T-helper 2 cell (primary cell): ENCODE results near the gene ZCCHC24.

ENCODE experiments used
- DNase-seq, 5 experiments: peaks; one replicate each; pipeline versions ENCODE4 v3.0.0 to v3.0.0-alpha.2; 2012 to 2022

Gene ZCCHC24

DNA sequence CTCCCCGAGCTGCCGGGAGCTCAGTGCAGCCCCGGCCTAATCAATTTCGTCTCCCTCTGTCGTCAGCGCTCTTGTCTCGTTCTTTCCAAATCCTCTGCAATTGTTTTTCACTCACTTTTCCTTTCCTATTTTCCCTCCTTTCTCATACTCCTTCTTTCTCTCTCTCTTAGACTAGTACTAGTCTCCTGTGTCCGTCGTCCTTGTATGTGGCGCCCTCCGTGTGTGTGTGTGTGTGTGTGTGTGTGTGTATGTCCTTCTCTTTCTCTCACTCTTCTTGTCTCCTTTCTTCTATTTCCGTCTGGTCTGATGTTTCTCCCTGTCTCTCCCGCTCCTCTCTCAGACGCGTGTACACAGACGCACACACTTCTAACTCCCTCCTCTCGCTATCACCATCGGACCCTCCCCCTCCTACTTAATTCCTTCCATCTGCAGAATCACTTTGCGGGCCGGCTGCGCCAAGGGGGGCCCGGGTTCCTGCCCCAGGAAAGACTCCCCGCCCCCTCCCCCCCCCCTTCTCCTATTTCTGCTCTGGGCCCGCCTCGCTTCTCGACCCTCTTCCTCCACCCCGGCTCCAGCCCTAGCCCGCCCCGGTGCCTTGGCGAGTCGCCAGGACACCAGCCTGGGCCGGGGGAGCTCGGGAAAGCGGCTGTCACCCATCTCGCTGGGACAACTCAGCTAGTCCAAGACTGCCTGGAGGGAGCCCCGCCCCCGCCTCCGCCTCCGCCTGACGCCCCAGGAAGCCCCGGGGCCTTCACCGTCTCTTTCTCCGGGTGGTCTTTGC, 743 bp upstream of the ZCCHC24 start:
- DNase-seq = peak in 1 of 5 experiments; percentile 11

DNA sequence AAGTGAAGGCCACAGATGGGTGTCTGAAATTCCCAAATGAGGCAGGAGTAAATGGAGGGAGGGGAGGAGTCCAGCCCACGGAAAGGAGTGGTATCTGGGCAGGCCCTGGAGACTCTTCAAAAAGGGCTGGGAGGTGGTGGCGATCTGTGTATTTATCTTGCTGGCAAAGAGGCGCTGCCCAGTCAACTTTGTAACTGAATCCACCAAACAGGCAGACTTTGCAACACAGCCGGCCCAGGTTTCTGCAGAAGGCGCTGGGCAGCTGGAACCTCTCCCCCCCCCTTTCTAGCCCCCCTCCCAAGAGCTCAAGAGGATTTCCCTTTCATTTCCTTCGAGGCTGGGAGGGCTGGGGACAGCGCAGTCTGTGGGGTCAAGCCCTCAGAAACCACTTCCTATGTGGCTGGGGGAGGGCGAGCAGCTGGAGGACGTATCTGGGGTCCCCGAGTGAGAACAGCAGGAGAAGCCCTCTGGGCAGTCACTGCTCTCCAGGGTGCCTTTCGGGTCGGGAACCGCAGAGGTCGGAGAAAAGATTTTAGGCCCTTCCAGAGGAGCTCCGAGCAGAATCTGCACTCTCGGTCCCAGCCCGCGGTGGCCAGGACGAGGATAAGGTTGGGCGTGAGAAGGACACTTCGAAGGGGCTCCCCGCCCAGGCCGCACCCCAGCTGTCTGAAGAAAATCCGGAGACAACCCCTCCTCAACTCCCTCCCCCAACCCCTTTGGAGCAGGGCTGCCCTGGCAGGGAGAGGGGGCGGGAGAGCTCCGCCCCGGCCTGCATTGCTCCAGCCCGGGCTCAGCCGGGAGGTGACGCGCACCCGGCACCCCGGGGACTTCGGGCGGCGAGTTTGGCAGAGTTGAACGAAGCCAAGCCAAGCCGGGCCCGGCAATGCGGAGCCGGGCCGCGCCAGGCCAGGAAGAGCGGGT, 965 bp downstream of the ZCCHC24 start:
- peak; percentile 27 to 56 (median 29) for DNase-seq

DNA sequence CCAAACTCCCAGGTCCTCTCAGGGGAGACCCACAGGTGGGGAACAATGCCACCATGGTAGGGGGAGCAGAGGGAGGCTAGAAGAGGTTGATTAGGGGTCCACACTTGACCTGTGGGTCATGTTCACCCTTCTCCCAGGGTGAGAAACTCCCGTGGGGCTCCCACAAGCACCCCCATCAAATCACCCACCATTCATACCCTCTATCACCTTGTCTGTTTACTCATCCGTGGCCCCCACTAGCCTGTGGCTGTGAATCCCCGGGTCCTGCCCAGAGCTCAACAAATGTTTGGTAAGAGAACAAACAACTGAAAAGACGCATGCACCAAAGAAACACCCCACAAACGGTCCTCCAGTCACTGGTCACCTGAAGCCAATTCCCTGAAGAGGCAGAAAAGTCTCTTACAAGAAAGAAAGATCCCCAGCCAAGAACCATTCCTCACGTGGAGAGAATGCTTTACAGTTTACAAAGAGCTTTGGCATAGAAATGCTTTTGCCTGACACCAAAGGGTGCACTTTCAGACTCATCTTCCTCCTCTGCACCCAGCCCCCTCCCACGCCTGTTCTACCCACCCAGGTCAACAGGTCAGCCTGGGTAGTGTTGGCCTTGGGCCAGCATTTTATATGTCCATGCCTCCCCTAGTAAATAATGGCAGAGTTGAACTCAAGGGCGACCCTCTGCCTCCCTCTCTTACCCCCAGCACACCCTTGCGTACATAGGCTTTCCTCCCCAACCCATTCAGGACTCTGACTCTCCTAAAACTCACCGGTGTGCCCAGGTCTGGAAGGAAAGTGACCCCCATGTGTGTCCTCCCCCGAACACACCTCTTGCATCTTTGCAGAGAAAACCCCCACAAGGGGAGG, 1.9 kb downstream of the ZCCHC24 start:
- no peak for DNase-seq

DNA sequence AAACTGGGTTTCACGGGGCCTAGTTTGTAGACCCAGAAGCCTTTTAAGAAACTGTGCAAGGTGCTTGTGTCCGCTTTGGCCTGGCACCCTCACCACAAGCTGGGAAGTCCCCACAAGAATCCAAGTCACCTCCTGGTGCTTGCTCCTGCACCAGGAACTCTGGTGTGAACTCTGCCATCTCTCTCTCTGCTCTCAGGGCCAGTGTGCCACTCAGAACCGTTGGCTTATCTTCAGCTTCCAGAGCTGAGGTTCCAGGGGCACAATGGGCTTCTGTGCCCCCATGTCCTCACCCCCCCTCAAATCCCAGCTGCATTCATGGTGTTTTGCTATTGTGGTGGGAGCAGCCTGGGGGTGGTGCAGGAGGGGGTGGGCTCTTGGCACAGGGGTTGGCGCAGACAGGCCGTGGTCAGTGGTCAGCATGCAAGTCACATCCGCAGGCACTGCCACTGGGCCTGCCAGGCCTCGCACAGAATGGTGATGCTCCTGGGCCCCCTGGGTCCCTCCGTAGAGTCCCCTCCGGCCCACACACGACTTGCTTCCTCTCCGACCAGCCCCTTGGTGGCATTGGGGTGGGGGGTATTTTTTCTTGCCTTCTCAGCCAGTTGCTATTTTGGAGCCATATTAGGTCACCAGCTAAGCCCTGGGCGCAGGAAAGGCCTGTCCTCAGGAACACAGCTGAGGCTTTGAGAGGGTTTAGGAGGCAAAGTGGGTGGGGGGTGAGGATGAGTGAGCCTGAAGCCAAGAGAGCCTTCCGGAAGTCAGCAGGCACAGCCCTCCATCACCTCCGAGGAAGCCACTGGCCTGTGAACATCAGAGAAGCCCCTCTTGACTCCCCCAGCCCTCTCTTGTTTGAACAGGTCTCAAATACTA, 3.0 kb downstream of the ZCCHC24 start:
- no peak for DNase-seq

DNA sequence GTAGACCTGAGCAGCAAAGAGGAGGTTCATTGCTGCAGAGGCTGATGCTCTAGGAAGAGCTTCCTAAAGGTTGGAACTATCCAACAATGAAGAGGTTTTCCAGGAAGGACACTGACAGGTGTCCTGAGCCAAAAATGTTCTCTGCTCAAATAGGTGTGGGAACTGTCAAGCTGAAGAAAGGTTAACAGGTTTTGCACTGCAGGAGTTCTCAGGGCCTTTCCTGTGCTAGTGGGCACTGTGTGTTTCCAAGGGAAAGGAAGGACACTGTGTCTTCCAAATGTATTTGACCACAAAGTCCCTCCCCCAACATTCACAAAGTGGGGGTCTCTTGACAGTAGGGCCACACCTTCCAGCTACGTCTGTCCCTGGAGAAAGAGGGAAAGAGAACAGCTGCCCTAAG, 4.0 kb downstream of the ZCCHC24 start:
- no peak for DNase-seq

DNA sequence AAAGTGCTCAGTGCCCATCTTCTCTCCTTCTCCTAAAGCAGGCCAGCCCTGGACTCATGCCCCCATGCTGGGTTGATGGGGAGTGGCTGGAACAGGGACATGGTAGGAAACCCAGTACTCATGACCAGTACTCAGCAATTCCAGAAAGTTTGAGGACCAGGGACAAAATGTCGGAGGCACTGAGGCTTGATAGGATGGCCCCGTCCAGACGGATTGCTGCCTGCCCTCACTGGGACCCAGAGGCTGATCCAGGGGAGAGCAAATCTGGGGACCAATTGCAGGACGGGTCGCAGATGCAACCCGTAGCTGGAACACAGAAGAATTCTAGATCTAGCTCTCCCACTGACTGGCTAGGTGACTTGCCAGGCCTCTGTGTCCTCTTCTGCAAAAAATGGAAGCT, 5.1 kb downstream of the ZCCHC24 start:
- no peak for DNase-seq

DNA sequence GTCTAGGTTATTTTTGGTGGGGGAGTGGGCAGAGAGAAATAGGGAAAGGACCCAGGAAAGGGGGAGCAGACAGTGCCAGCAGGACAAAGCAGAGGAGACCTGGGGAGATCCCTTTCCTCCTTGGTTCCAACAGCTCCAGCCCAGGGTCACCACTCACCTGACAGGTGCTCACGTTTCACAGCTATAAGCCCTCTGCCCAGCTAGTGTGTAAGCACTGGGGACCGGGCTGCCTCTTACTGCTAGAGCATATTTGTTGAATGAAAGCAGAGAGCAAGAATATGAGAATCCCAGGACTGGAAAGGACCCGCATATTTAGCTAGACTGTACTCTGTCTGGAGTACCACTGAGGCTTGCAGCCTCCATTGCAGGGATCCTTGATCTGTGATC, 6.7 kb downstream of the ZCCHC24 start:
- DNase-seq = no peak

DNA sequence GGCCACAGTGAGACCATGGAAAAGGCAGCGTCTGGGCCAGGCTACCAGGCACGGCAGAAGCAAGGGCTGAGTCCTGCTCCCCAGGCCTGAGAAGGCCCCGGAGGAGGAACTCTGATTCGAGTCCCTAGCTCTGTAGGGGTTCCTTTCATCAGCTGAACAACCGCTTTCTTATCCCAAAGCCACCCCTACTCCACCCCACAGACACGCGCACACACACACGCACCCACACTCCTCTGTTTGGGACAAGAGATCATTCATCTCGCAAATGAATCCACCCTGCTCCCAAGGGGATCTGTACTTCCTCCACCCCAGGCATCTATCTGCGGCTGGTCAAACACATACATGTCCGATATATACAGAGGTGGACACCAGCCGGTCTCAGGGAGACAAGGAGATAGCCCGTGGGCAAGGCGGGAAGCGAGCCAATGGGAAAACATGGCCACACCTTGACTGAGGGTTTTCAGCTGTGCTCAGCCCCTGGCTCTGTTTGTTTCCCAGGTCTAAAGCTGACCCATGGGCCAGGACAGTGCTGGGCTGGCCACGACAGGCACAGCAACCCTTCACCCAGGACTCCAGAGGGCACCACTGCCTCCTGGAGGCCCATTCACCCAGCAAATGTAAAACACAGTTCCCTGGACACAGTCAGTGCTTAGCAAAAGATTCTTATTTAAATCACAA, 7.3 kb downstream of the ZCCHC24 start:
- DNase-seq = no peak

DNA sequence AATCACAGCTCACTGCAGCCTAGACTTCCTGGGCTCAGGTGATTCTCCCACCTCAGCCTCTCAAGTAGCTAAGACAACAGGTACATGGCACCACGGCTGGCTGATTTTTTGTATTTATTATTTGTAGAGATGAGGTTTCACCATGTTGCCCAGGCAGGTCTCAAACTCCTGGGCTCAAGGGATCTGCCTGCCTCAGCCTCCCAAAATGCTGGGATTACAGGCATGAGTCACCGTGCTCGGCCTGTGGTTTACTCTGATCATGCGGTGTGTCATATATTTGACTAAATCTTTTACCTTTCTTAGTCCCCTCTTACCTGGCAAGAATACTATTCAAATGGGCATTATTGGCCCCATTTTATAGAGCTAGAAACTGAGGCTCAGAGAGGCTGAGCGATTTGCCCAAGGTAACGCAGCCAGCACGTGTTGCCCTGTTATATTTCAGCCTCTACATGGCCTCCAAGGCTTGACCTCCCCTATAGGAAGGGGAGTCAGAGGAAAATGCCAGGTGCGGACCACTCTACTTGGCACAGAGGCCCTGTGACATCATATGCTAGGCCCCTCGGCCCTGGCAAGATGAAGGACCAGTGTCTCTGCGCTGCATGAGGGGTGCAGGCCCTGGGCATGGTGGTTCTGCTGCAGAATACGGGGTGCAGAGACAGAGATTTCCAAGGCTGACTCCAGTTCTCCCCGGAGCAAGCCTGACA, 8.2 kb downstream of the ZCCHC24 start:
- DNase-seq = no peak

DNA sequence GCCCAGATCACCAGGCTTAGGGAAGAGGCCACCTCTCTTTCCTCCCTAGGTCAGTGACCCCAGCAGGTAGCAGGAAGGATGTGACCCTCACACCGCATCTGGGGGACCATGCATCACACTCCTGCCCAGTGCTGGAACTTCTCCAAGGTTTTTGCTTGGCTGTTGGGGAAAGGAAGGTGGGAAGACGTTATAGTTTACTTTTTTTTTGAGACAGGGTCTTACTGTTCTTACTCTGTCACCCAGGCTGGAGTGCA, 8.6 kb downstream of the ZCCHC24 start:
- DNase-seq = no peak

DNA sequence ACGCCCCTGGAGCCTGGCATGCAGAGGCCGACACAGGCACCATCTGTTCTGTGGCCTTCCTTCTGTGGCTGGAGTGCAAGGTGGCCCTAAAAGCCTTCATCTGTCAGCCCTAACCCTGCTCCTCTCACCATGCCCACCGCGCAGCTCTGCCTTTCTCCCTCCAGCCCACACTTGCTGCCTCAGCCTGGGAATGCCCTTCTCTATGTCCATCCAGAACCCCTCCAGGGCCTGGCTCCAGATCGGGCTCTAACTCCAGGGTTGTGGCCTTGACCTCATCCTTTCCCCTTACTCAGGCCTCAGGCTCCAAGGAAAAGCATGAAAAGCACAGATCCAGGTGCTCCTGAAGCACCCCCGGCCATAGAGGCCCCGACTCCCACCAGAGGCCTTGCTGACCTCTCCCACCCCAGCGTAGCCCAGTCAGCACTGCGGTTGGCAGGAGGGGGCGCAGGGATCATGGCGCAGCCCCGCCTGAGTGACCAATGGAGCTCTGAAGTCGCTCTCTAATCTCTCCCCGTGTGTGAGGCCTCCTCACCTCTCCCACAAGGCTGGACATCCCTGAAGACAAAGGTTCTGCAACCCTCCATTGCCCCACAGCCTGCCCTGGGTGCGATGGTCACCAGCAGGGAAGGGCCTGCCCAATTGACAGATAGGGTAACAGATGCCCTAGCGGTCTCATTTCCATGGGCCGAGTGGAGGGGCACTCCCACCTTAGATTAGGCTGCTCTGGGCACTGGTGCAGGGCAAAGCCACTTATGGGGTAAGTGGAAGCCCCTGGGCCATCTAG, 9.2 kb downstream of the ZCCHC24 start:
- DNase-seq = no peak

DNA sequence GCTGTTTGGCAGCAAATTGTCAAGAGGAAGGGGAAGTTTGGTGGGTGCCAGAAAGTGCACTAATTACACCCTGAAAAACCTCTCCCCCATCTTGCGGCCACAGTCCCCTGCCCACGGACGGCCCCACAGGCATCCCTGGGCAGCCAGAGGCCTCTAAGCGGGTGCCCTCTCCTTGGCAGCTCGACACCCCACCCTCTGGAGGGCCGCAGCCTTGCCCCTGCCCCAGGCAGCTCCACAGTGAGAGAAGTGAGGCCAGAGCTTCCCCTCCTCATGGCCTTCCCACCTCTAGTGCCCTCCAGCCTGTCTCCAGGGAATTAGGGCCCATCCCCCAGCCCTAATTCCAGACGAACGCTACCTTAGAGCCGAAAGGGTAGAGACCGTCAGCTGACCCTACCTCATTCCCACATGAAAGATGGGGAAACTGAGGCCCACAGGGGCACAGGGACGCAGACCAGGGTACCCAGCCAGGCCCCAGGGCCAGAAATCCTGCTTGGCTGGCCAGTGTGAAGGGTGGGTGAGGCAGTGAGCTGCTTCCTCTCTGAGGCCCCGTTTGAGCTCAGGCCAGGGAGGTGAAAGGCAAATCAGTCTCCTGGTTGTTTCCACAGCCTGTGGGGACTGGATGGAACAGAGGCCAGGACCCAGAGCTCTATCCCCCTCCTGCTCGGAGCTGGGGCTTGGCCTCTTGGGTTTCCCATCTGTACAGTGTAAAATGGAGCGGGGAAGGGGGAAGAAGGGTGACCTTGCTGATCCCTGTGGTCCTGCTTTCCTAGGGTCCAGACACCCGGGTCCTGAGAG, 10.0 kb downstream of the ZCCHC24 start:
- no peak for DNase-seq

DNA sequence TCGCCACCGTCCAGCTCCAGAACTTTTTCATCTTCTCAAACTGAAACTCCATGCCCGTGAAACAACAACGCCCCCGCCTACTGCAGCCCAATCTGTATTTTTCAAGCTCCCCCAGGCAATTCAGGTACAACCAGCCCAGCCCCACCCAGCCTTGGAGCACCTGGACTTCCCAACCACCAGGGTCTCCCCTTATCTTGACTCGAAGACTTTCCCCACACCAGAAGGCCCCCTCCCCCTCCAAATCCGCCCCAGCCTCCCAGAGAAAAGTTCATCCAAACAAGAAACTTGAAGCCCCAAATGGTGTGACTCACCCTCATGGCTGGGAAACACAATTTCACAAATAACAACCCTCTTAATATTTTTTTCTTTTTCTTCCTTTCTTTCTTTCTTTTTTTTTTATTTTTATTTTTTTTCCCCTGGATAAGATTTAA, 10.6 kb downstream of the ZCCHC24 start:
- DNase-seq = no peak

DNA sequence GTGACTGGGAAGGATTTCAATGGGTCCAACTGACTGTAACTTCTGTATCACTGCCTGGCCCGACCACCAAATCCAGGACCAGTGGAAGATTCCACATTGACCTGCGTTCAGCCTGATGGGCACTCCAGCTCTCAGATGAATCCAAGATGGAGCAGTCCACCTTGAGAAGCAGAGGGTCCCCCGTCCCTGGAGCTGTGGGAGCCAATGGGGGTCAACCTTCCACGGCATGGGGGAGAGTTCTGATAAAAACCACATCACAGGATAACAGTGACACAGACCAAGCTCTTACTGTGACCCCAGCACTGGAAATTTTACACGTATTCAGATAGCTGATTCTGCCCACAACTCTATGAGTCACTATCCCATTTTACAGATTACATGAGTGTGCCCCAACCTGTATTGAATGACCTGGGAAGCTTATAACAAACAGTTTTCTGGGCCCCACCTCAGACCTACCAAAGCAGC, 11.2 kb downstream of the ZCCHC24 start:
- DNase-seq = peak in 1 of 5 experiments; percentile 42

DNA sequence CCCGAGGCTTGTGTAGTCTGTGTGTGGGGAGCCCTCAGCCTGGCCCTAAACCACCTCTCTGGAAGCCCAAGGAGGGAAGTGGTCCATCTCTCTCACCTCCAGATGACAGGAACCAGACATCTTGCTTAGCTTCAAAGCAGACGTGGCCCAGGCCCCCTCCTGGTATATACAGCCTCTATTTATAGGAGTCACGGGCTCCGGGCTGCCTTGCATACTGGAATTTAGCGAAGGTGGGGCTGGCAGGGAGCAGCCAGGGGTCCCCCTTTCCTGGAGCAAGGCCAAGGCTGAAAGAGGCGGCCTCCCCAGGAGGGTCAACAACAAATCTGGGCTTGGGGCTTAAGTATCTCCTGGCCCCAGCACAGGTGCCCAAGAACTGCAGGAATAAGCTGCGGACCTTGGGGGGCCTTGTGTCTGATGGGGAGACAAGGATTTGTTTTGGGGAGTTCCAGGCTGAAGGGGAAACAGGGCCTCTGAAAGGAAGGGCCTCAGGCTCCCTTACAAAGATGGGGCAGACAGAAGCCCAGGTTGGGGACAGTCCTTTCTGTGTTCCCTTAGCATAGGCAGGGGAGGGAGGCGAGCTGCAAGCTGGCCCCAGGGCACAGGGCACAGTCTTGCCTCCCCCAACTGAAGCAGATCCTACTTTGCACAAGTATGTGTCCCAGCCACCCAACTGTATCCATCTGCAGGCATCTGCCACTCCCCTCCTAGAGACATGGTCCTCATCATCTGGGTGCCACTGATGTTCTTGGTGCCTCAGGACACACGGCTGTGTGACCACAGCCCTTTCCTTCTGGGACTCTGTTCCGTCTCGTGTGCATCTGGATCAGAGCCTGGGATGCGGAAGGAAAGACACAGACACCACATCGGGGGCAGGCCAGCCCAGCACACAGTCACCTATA, 11.9 kb downstream of the ZCCHC24 start:
- DNase-seq = no peak

DNA sequence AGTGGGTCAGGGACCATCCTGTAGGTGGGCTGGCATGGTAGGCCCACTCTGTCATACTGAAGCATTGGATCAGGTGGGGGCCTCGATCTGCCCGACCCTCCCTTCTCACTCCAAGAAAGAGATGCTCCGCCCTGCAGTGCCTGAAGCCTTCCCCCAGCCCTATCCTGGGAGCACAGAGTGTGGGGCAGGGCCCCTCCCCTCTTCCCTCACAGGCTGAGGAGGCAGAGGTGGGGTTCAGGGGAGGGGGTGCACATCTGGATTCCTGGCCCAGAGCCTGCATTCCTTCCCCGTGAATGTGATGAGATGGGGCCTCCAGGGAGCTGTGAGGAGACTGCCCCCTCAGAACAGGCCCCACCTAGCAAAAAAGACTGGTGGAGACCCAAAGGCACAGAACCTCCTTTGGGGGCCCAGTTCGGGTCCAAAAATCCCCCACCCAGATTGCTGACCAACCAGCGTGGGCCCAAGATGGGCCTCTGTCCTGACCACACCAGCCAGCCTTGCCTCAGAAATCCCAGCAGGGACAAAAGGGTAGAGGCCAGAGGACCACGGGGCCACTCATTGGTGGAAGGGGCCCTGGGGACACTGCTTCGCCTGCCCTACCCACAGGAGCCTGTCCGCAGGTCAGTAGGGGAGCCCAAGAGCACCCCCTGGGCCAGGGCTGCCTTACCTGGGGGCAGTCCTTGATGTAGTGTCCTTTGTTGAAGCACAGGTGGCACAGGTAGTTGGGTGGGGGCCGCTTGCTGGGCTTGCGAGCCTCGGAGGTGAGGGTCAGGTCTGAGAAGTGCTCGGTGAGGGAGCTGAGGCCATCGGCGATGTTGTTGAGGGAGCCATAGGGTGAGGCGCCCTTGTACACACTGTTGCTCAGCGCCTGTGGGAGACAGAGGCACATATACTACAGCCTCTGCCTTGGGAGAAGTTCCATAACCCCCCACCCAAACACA, 13.3 kb downstream of the ZCCHC24 start:
- no peak for DNase-seq

DNA sequence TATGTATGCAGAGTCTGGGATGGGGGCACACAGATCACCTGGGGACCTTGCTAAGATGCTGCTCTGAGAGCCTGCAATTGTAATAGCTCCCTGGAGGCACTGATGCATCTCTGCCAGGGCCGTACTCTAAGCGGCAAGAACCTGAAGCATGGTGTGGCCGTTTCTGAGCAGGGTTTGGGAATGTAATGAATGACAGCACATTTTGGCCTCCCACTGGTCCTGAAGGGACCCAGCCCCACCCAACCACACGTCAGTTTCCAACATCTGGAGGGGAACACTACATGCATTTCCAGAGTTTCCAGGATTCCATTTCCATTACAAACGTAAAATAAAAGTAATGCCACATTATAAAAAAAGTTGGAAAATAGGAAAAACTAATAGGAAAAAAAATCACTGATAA, 14.0 kb downstream of the ZCCHC24 start:
- no peak for DNase-seq
